Tibial artery (tissue), 4 donors: Measurements from ENCODE around the gene TTC28.
A peak's percentile ranks its signal among the peaks of the same experiment; 100 is the strongest.

Experiments
- DNase-seq, 2 donors: peaks; one replicate each; pipeline ENCODE4 v3.0.0-alpha.2; 2019
- H3K27ac ChIP-seq, 2 donors: fragments of 200-600 bp; sonication (generic) in 1 of 2; 1 replicate in 1 of 2; 2 replicates in 1 of 2; pipeline ENCODE4 v1.5.1; 2018 to 2019; ENCODE audit warnings: mild to moderate bottlenecking in 1 of 2
- H3K27me3 ChIP-seq, 2 donors: fragments of 200-600 bp; sonication (generic) in 1 of 2; one replicate each; pipeline versions ENCODE4 v1.5.1 to v1.6.0; 2016 to 2019
- H3K36me3 ChIP-seq, 3 donors: fragments of 200-600 bp; sonication (generic) in 2 of 3; one replicate each; pipeline ENCODE4 v1.5.1; 2016 to 2019; ENCODE audit warnings: mild to moderate bottlenecking in 2 of 3
- H3K4me1 ChIP-seq, 4 donors: fragments of 200-600 bp; sonication (generic) in 2 of 4; 1 replicate in 3 of 4; 2 replicates in 1 of 4; pipeline ENCODE4 v1.5.1; 2016 to 2019
- H3K4me3 ChIP-seq, 2 donors: fragments of 200-600 bp; sonication (generic) in 1 of 2; 1 replicate in 1 of 2; 2 replicates in 1 of 2; pipeline ENCODE4 v1.5.1; 2018 to 2019; ENCODE audit warnings: mild to moderate bottlenecking in 2 of 2
- H3K9me3 ChIP-seq, 3 donors: fragments of 200-600 bp; sonication (generic) in 1 of 3; one replicate each; pipeline ENCODE4 v1.5.1; 2016 to 2019
- CTCF ChIP-seq, 2 experiments: fragments of 200-600 bp in 1 of 2; fragments of 450-650 bp in 1 of 2; IDR thresholded peaks; one replicate each; pipeline ENCODE4 v1.5.1; 2017 to 2019; ENCODE audit warnings: antibody characterized with exemption in 2 of 2, mild to moderate bottlenecking in 1 of 2, moderate library complexity in 1 of 2
- intact Hi-C: fragments of 100-400 bp; cut with DNase I; formaldehyde crosslinking; loops from one replicate; pipeline ENCODE4 v1.15.0; 2023; ENCODE audit warnings: low total_unique reads

The TTC28 gene

DNA sequence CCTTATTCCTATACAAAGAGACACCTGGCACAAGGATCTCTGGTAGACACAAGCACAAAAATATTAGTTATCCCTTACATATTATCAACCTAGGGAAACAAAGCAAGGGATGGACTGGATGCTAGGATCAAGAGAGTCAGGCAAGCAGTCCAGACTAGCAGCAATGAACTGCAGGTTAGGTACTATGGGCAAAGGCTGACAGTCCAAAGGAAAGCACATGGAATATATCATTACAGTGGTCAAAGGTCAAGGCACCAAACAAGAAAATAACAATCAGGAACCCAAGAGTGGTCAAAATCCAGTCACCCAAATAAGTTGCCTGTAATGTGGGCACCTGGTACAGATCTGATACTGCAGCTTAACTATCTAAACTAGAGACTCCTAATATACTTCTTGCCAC is 77.7 kb downstream of the TTC28 start:
- H3K4me1 ChIP-seq = no peaks in the 10 kb centered on the region
- no peaks in the 10 kb centered on the region for H3K9me3 ChIP-seq
- H3K27ac ChIP-seq = no peak overlapping the region
- DNase-seq = no peak
- intact Hi-C loops = loop anchor here (2.0 kb wide), 1 partner anchor 229 kb away; no protein-coding TSS in a partner anchor
- no peaks in the 10 kb centered on the region for H3K27me3 ChIP-seq
- H3K4me3 ChIP-seq = no peak overlapping the region
- H3K36me3 ChIP-seq = no peaks in the 10 kb centered on the region
- TF ChIP-seq CTCF (IDR thresholded peaks at IDR 0.05) = no peak

DNA sequence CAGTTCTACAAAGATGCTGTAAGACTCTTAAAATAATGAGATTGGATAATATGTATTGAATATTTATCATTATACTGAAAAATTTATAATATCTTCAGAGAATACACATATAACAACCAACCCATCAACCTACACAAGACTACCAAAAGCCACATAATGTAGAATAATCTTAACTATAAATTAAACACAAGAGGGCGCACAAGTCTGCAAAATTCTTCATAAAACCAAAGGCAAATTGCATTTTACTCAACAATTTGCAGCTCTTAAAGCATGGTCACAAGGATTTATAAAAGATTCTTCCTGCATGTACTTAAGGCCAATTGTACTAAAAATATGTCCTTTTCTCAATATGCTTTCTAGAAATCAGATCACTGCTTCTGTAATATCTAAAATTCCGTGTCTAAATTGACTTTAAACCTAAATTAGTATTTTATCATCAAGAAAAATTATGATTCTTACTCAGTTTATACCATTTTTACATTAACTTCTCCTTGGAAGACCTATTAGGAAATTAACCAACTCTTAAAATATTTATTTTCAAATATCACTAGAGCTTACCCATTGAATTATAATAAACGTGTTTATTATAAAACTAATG is 79.0 kb downstream of the TTC28 start:
- DNase-seq = no peak
- Histone ChIP-seq H3K9me3 (no peaks in the 10 kb centered on the region), H3K4me1 (no peaks in the 10 kb centered on the region), H3K36me3 (no peaks in the 10 kb centered on the region), H3K4me3 (no peak overlapping the region), H3K27ac (no peak overlapping the region), H3K27me3 (no peaks in the 10 kb centered on the region)
- peak; percentile 44 to 68 for TF ChIP-seq CTCF (IDR thresholded peaks at IDR 0.05)
- intact Hi-C loops = loop anchor here (2.0 kb wide), 1 partner anchor 230 kb away; no protein-coding TSS in a partner anchor

DNA sequence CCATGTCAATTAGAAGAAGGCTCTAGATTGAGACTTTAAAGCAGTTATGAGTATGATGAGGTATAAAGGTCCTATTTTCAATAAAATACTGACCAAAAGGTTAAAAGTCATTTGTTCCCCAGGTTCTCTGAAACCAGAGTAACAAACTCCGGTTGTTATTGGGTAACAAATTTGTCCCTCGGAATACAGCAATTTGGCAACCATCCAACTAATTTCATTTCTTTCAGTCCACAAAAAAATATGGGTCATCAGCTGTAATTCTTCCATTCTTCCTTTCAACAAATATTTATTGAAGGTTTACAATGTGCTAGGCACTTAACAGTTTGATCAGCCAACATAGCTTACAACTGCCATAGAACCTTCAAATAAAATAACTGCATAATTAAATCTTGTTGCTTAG is 79.9 kb downstream of the TTC28 start:
- no peaks in the 10 kb centered on the region for H3K27me3 ChIP-seq
- intact Hi-C loops = loop anchor here (2.0 kb wide), 1 partner anchor 231 kb away; no protein-coding TSS in a partner anchor
- DNase-seq = no peak
- no peak overlapping the region for H3K27ac ChIP-seq
- H3K9me3 ChIP-seq = no peaks in the 10 kb centered on the region
- TF ChIP-seq CTCF (IDR thresholded peaks at IDR 0.05) = no peak
- no peaks in the 10 kb centered on the region for H3K36me3 ChIP-seq
- no peaks in the 10 kb centered on the region for H3K4me1 ChIP-seq
- no peak overlapping the region for H3K4me3 ChIP-seq

GRCh38 chr22:28597665-28598064 is 82.0 kb downstream of the TTC28 start:
- no peak overlapping the region for H3K4me3 ChIP-seq
- H3K27ac ChIP-seq = no peak overlapping the region
- intact Hi-C loops = no loop called here
- no peak for TF ChIP-seq CTCF (IDR thresholded peaks at IDR 0.05)
- no peaks in the 10 kb centered on the region for H3K27me3 ChIP-seq
- DNase-seq = no peak
- no peaks in the 10 kb centered on the region for H3K4me1 ChIP-seq
- no peaks in the 10 kb centered on the region for H3K9me3 ChIP-seq
- no peaks in the 10 kb centered on the region for H3K36me3 ChIP-seq

DNA sequence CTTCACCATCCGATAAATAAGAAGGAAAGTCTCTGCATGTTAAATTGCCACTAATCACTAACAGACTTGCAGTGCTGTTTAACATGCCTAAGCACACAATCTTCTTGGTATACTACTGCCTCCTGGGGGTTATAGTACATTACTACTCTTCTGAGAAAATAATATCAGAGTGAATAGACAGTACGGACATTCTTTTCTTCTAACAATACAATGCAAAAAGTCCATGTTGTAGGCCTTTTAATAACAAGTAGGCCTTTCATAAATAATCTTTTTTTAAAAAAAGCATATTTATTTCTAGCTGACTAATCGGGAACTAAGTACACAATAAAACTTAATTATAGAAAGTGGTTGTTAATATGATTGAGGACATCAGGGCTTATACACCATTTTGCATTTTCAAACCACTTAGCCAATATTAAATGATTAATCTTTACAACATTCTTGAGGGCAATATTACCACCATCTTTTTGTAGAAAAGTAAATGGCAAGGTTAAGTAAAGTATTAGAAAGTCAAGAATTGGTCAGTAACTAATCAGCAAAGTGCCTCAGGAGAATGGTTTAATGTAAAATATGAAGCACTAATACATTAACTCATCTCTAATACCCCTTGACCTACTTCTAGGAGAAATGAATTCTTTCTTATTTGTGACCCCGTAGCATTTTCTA is 84.7 kb downstream of the TTC28 start:
- Histone ChIP-seq H3K4me3 (no peak overlapping the region), H3K27ac (no peak overlapping the region), H3K36me3 (no peaks in the 10 kb centered on the region), H3K4me1 (no peaks in the 10 kb centered on the region), H3K9me3 (no peaks in the 10 kb centered on the region), H3K27me3 (no peaks in the 10 kb centered on the region)
- DNase-seq = no peak
- intact Hi-C loops = loop anchor here (1.0 to 2.0 kb wide), 2 partner anchors 544 to 575 kb away; no protein-coding TSS in a partner anchor
- TF ChIP-seq CTCF (IDR thresholded peaks at IDR 0.05) = peak; percentile 76 to 95
